ENCODE measurements around the gene GRID2.

DNA sequence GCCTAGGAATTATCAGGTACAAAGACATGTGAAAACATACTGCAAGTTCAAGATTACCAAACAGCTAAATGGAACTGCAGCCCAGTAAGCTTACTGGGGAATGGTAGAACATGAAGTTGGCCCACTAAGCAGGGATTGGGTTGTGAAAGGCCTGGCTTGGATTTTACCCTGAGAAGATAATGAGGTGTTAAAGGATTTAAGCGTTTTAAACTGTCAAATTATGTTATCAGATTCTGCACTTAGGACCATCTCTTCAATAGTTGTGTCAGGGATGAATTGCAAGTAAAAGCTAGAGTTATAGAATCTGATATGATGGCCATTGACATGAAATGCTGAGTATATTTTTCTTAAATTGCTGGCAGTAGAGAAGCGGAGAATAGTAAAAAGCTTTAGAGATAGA lies 225.7 kb downstream of the GRID2 start:
- TF ChIP-seq, protein P1, sequence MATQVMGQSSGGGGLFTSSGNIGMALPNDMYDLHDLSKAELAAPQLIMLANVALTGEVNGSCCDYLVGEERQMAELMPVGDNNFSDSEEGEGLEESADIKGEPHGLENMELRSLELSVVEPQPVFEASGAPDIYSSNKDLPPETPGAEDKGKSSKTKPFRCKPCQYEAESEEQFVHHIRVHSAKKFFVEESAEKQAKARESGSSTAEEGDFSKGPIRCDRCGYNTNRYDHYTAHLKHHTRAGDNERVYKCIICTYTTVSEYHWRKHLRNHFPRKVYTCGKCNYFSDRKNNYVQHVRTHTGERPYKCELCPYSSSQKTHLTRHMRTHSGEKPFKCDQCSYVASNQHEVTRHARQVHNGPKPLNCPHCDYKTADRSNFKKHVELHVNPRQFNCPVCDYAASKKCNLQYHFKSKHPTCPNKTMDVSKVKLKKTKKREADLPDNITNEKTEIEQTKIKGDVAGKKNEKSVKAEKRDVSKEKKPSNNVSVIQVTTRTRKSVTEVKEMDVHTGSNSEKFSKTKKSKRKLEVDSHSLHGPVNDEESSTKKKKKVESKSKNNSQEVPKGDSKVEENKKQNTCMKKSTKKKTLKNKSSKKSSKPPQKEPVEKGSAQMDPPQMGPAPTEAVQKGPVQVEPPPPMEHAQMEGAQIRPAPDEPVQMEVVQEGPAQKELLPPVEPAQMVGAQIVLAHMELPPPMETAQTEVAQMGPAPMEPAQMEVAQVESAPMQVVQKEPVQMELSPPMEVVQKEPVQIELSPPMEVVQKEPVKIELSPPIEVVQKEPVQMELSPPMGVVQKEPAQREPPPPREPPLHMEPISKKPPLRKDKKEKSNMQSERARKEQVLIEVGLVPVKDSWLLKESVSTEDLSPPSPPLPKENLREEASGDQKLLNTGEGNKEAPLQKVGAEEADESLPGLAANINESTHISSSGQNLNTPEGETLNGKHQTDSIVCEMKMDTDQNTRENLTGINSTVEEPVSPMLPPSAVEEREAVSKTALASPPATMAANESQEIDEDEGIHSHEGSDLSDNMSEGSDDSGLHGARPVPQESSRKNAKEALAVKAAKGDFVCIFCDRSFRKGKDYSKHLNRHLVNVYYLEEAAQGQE (IDR thresholded peaks at IDR 0.05; ENCODE audit: insufficient read depth in 1 of 2, low read depth in 2 of 2, low read length in 2 of 2): no peak
- TF ChIP-seq POLR2AphosphoS5 (IDR thresholded peaks at IDR 0.05; ENCODE audit: low read depth, low read length) (no peak), TAF1 (IDR thresholded peaks at IDR 0.05; ENCODE audit: borderline replicate concordance, insufficient read depth, low read length) (no peak), FOXP2 (optimal IDR thresholded peaks at IDR 0.05; ENCODE audit: borderline replicate concordance, extremely low read depth, extremely low read length, insufficient read depth) (no peak)
